HepG2 (cell line): ENCODE results near the gene PIEZO2. TPM values are rescaled to one million over a fixed set of nuclear protein-coding genes. Genes with fewer than 3 reads are reported as not detected.

ENCODE experiments used
- HHEX ChIP-seq: IDR thresholded peaks from 2 replicates; pipeline ENCODE4 v1.6.1; 2016; ENCODE audit warnings: control low read depth
- MYPOP ChIP-seq: sonication (generic); formaldehyde crosslinking; IDR thresholded peaks from 2 replicates; pipeline ENCODE4 v1.8.1; 2023; ENCODE audit warnings: mild to moderate bottlenecking, moderate library complexity, missing genetic modification reagents
- PATZ1 ChIP-seq: sonication (generic); formaldehyde crosslinking; IDR thresholded peaks from 2 replicates; pipeline ENCODE4 v1.4.0; 2020; ENCODE audit warnings: missing genetic modification reagents
- PITX1 ChIP-seq: sonication (generic); formaldehyde crosslinking; IDR thresholded peaks from 2 replicates; pipeline ENCODE4 v1.5.1; 2020; ENCODE audit warnings: mild to moderate bottlenecking, missing genetic modification reagents
- ZBTB3 ChIP-seq: sonication (generic); formaldehyde crosslinking; IDR thresholded peaks from 2 replicates; pipeline ENCODE4 v1.4.0; 2020; ENCODE audit warnings: low read depth, mild to moderate bottlenecking, moderate library complexity, missing genetic modification reagents, borderline replicate concordance
- ZHX1 ChIP-seq: sonication (generic); formaldehyde crosslinking; IDR thresholded peaks from 2 replicates; pipeline ENCODE4 v1.8.1; 2022; ENCODE audit warnings: low read depth, mild to moderate bottlenecking, missing genetic modification reagents
- ZNF264 ChIP-seq: sonication (generic); formaldehyde crosslinking; IDR thresholded peaks from 2 replicates; pipeline ENCODE4 v1.4.0; 2020; ENCODE audit warnings: missing genetic modification reagents
- ZNF383 ChIP-seq: sonication (generic); formaldehyde crosslinking; IDR thresholded peaks from 2 replicates; pipeline ENCODE4 v1.4.0; 2020; ENCODE audit warnings: missing genetic modification reagents, mild to moderate bottlenecking, borderline replicate concordance
- ZNF460 ChIP-seq: sonication (generic); formaldehyde crosslinking; IDR thresholded peaks from 2 replicates; pipeline ENCODE4 v1.5.1; 2020; ENCODE audit warnings: missing genetic modification reagents, mild to moderate bottlenecking, borderline replicate concordance
- ZNF839 ChIP-seq: sonication (generic); formaldehyde crosslinking; IDR thresholded peaks from 2 replicates; pipeline ENCODE4 v1.4.0; 2020; ENCODE audit warnings: missing genetic modification reagents, mild to moderate bottlenecking, borderline replicate concordance
- polyA plus RNA-seq, 8 experiments: library from polyadenylated mRNA; depleted of rRNA in 3 of 8; stranded (reverse) in 7 of 8; unstranded in 1 of 8; fragments of >200 nt; fragmentation: Illumina TruSeq in 4 of 8; extraction: Trizol in 4 of 8; gene quantifications; 2 replicates each; pipeline versions ENCODE4 v1.2.1 to v1.2.3, GENCODE V29; 2011 to 2016; ENCODE audit warnings: low read depth in 4 of 8, missing spikeins in 1 of 8, mixed read lengths in 1 of 8; ENCODE audit not compliant: insufficient read depth in 1 of 8
- total RNA-seq, 5 experiments: library from RNA; depleted of rRNA; stranded (reverse); fragments of >200 nt; fragmentation: Illumina TruSeq; extraction: Trizol; gene quantifications; 2 replicates each; pipeline ENCODE4 v1.2.3, GENCODE V29; 2016; ENCODE audit warnings: low read depth in 1 of 5

The PIEZO2 gene
- total and polyA plus RNA-seq, 2 of the 13 experiments (the other 11 are each of a cell fraction or from before 2014, with no cell fraction given) = 15.2 to 27.2 TPM

GRCh38 chr18:11112286-11112685 lies 37.1 kb downstream of the PIEZO2 start (continued):
- TF ChIP-seq ZNF264 = no peak
- no peak for TF ChIP-seq ZHX1 (CRISPR knock-in tag)
- no peak for TF ChIP-seq PITX1 (CRISPR knock-in tag)
- no peak for TF ChIP-seq PATZ1 (CRISPR knock-in tag)
- no peak for TF ChIP-seq ZNF460 (CRISPR knock-in tag)
- no peak for TF ChIP-seq HHEX (CRISPR knock-in tag)
- TF ChIP-seq ZNF383 = no peak
- TF ChIP-seq ZBTB3 (CRISPR knock-in tag) = no peak
- no peak for TF ChIP-seq ZNF839 (CRISPR knock-in tag)
- no peak for TF ChIP-seq MYPOP
